ENCODE data around the gene ZNF423. TPM values are rescaled to one million over a fixed set of nuclear protein-coding genes. Genes with fewer than 3 reads are reported as not detected.
A peak's percentile ranks its signal among the peaks of the same experiment; 100 is the strongest.

The ZNF423 gene
- total RNA-seq, 1 donor from 2014 or later, result not detected

DNA sequence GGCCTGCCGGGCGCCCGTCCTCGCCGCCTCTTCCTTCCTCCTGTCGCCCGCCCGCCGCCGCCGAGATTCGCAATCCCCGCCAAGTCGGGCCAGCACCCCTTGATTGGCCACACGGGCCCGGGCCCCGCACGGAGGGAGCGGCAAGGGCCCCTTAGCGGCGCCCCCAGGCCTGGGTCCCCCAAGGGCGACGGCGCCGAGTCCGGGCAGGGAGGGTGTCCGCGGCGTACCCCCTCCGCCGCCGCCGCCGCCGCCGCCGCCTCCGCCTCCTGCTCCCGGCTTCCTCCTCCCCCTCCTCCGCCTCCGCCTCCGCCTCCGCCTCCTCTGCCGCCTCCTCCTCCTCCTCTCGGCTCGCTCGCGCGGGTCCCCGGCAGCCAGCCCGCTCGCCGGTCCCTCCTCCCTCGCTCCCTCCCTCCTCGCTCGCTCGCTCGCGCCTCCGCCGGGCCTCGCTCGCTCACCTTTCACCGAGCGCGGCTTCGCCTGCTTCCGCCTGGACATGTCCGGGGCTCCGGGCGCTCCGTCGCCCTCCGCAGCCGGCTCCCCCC is 561 bp downstream of the ZNF423 start:
- Mint-ChIP-seq H3K27me3 (peaks cover 38% of the 10 kb centered on the region), H3K4me1 (peaks cover 21% of the 10 kb centered on the region), H3K27ac (no peak overlapping the region), H3K36me3 (ENCODE audit: low read depth) (no peaks in the 10 kb centered on the region), H3K9me3 (no peaks in the 10 kb centered on the region), H3K4me3 (peak overlapping the region; percentile 69)
- DNase-seq (peak; percentile 47), ATAC-seq (ENCODE audit: low read depth) (peak; percentile 77)
- TF ChIP-seq, protein P1, sequence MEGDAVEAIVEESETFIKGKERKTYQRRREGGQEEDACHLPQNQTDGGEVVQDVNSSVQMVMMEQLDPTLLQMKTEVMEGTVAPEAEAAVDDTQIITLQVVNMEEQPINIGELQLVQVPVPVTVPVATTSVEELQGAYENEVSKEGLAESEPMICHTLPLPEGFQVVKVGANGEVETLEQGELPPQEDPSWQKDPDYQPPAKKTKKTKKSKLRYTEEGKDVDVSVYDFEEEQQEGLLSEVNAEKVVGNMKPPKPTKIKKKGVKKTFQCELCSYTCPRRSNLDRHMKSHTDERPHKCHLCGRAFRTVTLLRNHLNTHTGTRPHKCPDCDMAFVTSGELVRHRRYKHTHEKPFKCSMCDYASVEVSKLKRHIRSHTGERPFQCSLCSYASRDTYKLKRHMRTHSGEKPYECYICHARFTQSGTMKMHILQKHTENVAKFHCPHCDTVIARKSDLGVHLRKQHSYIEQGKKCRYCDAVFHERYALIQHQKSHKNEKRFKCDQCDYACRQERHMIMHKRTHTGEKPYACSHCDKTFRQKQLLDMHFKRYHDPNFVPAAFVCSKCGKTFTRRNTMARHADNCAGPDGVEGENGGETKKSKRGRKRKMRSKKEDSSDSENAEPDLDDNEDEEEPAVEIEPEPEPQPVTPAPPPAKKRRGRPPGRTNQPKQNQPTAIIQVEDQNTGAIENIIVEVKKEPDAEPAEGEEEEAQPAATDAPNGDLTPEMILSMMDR (IDR thresholded peaks at IDR 0.05), result no peak
- CTCF ChIA-PET, result no interaction called here
- POLR2A ChIA-PET, result no interaction called here
- intact Hi-C loops (cut with micrococcal nuclease), result loop anchor here (5.0 kb wide), 2 partner anchors 172 to 212 kb away; partner anchors contain the start of genes CNEP1R1 and HEATR3

DNA sequence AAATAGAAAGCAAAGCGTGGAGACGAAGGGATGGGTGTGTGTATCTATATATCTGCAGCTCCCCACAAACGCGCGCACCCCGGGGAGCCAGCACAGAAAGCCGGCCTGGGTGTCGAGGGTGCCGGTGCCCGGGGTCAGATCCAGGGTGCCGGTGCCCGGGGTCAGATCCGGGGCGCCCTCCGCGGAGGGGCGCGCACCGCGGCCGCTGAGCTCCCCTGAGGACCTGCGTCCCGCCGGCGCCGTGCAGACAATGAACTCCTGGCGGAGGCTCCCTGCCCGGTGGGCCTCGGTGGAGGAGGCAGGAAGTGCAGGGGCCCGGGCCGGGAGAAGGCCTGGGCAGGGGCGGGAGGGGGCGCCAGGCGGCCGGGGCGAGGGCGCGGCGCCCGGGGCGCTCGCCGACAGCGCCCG is 1.1 kb downstream of the ZNF423 start:
- TF ChIP-seq, protein P1 (IDR thresholded peaks at IDR 0.05), result no peak
- intact Hi-C loops (cut with micrococcal nuclease), result loop anchor here (5.0 kb wide), 2 partner anchors 173 to 213 kb away; partner anchors contain the start of genes CNEP1R1 and HEATR3
- CTCF ChIA-PET, result no interaction called here
- no peaks in the 10 kb centered on the region for H3K36me3 Mint-ChIP-seq (ENCODE audit: low read depth)
- H3K27me3 Mint-ChIP-seq, result peaks cover 36% of the 10 kb centered on the region
- H3K4me3 Mint-ChIP-seq, result peak overlapping the region; percentile 60
- no peak overlapping the region for H3K27ac Mint-ChIP-seq
- DNase-seq (no peak), ATAC-seq (ENCODE audit: low read depth) (peak; percentile 8)
- peaks cover 21% of the 10 kb centered on the region for H3K4me1 Mint-ChIP-seq
- POLR2A ChIA-PET, result no interaction called here
- no peaks in the 10 kb centered on the region for H3K9me3 Mint-ChIP-seq

DNA sequence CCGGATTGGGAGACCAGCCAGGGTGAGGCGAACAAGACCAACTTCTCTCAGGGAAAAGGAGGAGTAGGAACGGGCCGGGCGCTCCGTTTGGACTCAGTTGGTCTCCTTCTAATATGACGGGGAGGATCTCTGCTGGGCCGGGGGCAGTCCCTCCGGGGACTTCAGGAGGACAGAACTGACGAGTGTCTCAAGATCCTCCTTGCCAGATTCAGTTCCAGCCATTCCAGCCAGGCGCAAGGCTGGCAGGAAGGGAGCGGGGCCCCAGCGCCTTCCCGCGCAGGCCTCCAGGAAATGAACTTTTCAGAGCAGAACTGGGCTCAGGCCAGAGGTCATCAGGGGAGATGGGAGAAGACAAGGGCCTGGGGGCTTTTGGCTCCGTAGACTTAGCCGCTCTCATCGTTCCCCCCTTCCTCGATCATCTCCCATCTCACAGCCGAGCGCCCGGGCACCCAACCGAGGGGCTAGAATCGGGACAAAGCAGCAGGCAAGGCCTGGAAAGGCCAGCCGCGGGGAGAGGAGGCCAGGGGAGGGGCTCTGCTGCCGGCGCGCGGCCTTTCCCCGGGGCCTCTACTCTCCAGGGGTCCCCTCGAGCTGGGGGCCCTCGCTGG is 1.6 kb downstream of the ZNF423 start:
- Mint-ChIP-seq H3K4me3 (peak overlapping the region; percentile 60), H3K27me3 (peaks cover 31% of the 10 kb centered on the region), H3K27ac (no peak overlapping the region), H3K9me3 (no peaks in the 10 kb centered on the region), H3K4me1 (peaks cover 17% of the 10 kb centered on the region), H3K36me3 (ENCODE audit: low read depth) (no peaks in the 10 kb centered on the region)
- CTCF ChIA-PET, result no interaction called here
- TF ChIP-seq, protein P1 (IDR thresholded peaks at IDR 0.05), result no peak
- POLR2A ChIA-PET, result no interaction called here
- no peak for DNase-seq
- intact Hi-C loops (cut with micrococcal nuclease), result no loop called here
- no peak for ATAC-seq (ENCODE audit: low read depth)

DNA sequence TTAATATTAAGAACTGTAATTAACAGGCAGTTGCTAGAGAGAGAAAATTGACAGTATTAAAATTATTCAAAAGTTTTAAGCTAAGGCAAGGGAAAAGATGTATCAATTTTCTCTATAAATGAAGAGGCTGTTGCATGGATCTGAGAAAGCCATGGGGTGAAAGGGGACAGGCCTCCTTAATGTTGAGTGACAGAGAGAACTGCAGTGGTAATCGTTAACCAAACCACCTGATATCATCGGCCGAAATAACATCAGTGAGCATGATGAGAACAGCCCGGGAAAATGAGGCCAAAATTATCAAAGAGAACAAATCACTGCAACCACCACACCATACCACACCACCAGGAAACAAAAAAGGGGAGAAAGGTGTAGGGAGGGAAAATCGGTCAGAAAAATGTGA is 3.6 kb downstream of the ZNF423 start:
- intact Hi-C loops (cut with micrococcal nuclease), result no loop called here
- CTCF ChIA-PET, result no interaction called here
- POLR2A ChIA-PET, result no interaction called here
- Mint-ChIP-seq H3K27ac (no peak overlapping the region), H3K27me3 (peaks cover 29% of the 10 kb centered on the region), H3K4me1 (peaks cover 8% of the 10 kb centered on the region), H3K36me3 (ENCODE audit: low read depth) (no peaks in the 10 kb centered on the region), H3K4me3 (no peak overlapping the region), H3K9me3 (no peaks in the 10 kb centered on the region)
- TF ChIP-seq, protein P1 (IDR thresholded peaks at IDR 0.05), result no peak
- no peak for DNase-seq
- no peak for ATAC-seq (ENCODE audit: low read depth)

DNA sequence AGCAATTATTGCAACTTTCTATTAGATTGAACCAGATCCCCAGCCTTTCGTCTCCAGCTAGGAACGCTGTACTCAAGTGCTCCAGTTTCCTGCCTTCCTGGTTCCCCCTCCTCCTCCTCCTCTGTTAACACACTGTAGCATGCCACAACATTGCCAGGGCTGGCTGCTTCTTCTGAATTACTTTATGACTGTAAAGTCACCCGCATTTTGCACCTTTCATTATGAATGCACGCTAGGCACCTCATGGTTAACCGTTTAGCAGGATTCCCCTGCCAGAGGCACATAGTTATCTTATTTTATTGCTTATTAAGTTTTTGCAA is 4.5 kb downstream of the ZNF423 start:
- Mint-ChIP-seq H3K4me3 (no peak overlapping the region), H3K9me3 (no peaks in the 10 kb centered on the region), H3K27ac (no peak overlapping the region), H3K4me1 (peaks cover 7% of the 10 kb centered on the region), H3K27me3 (peaks cover 33% of the 10 kb centered on the region), H3K36me3 (ENCODE audit: low read depth) (no peaks in the 10 kb centered on the region)
- CTCF ChIA-PET, result no interaction called here
- TF ChIP-seq, protein P1 (IDR thresholded peaks at IDR 0.05), result no peak
- no peak for ATAC-seq (ENCODE audit: low read depth)
- POLR2A ChIA-PET, result no interaction called here
- DNase-seq, result no peak
- intact Hi-C loops (cut with micrococcal nuclease), result no loop called here

All from activated B cell treated with CpG ODN at 0.5 μM for 24 hours (primary cell).